OCI-LY7 (cell line): Measurements from ENCODE around the gene RPS3. TPM values are rescaled to one million over a fixed set of nuclear protein-coding genes. Genes with fewer than 3 reads are reported as not detected.

ENCODE experiments used
- BruUV-seq: library from RNA; stranded (reverse); fragments of 400-500 nt; replicated peaks from 2 replicates; lab custom pipeline; 2021; lab: Mats Ljungman, UMichigan
- CTCF ChIA-PET: fragments of 300-600 bp; sonication (Branson Sonifier 250); formaldehyde crosslinking; loops from one replicate; lab custom pipeline; 2022; ENCODE audit warnings: antibody characterized with exemption; ENCODE audit not compliant: unreplicated experiment; lab: Charles Lee
- POLR2A ChIA-PET: fragments of 300-600 bp; sonication (Branson Sonifier 250); formaldehyde crosslinking; loops from one replicate; lab custom pipeline; 2022; ENCODE audit warnings: antibody characterized with exemption; lab: Charles Lee
- DNase-seq: peaks from one replicate; pipeline ENCODE4 v3.0.0-alpha.2; 2015; ENCODE audit warnings: low spot score
- H2AFZ ChIP-seq: fragments of 200-600 bp; sonication (generic), shearing (Covaris generic); 2 replicates; pipeline ENCODE4 v1.6.1; 2014; ENCODE audit warnings: mild to moderate bottlenecking, antibody characterized with exemption, low read length, moderate library complexity
- H3K27ac ChIP-seq: fragments of 200-600 bp; sonication (generic); 2 replicates; pipeline ENCODE4 v1.5.1; 2014; ENCODE audit warnings: mixed run types, low read depth, mild to moderate bottlenecking, moderate library complexity, low read length, inconsistent platforms; ENCODE audit not compliant: poor library complexity, severe bottlenecking
- H3K36me3 ChIP-seq: fragments of 200-600 bp; sonication (generic); 2 replicates; pipeline ENCODE4 v1.6.1; 2014; ENCODE audit warnings: mild to moderate bottlenecking, antibody characterized with exemption, low read length, moderate library complexity, mixed read lengths; ENCODE audit not compliant: insufficient read depth
- H3K4me1 ChIP-seq: fragments of 200-600 bp; sonication (generic); 2 replicates; pipeline ENCODE4 v1.5.1; 2014; ENCODE audit warnings: mild to moderate bottlenecking, low read length; ENCODE audit not compliant: insufficient read depth, poor library complexity, severe bottlenecking
- H3K4me2 ChIP-seq: fragments of 200-600 bp; sonication (generic); 2 replicates; pipeline ENCODE4 v1.6.1; 2014; ENCODE audit warnings: mild to moderate bottlenecking, low read length
- H3K4me3 ChIP-seq: fragments of 200-600 bp; sonication (generic); 2 replicates; pipeline ENCODE4 v1.5.1; 2014; ENCODE audit warnings: mild to moderate bottlenecking, low read depth, low read length; ENCODE audit not compliant: poor library complexity, severe bottlenecking
- H3K79me2 ChIP-seq: fragments of 200-600 bp; sonication (generic); 2 replicates; pipeline ENCODE4 v1.6.1; 2016; ENCODE audit warnings: low read depth, mild to moderate bottlenecking, low read length, moderate library complexity, mixed read lengths; ENCODE audit not compliant: insufficient read depth
- H3K9me2 ChIP-seq: fragments of 200-600 bp; sonication (generic); 2 replicates; pipeline ENCODE4 v1.6.1; 2016; ENCODE audit warnings: mild to moderate bottlenecking, low read length, mixed read lengths; ENCODE audit not compliant: insufficient read depth
- H3K9me3 ChIP-seq: fragments of 200-600 bp; sonication (generic); 2 replicates; pipeline ENCODE4 v1.6.1; 2014; ENCODE audit warnings: mild to moderate bottlenecking, mixed run types, low read length, mixed read lengths
- H4K20me1 ChIP-seq: fragments of 200-600 bp; sonication (generic); 2 replicates; pipeline ENCODE4 v1.6.1; 2014; ENCODE audit warnings: mild to moderate bottlenecking, antibody characterized with exemption, low read length, moderate library complexity, mixed read lengths; ENCODE audit not compliant: insufficient read depth
- CTCF ChIP-seq: fragments of 200-600 bp; sonication (generic); conservative IDR thresholded peaks from 2 replicates; pipeline ENCODE4 v1.5.1; 2014; ENCODE audit warnings: mild to moderate bottlenecking, antibody characterized with exemption, low read length, moderate library complexity, mixed read lengths
- EZH2phosphoT487 ChIP-seq: fragments of 200-600 bp; sonication (generic); IDR thresholded peaks from 2 replicates; pipeline ENCODE4 v1.6.1; 2018; ENCODE audit warnings: low read depth, borderline replicate concordance, mild to moderate bottlenecking, mixed run types, antibody characterized with exemption, low read length, moderate library complexity, mixed read lengths
- intact Hi-C: fragments of 100-400 bp; cut with micrococcal nuclease; formaldehyde crosslinking; loops from one replicate; pipeline ENCODE4 v1.10.0; 2022; ENCODE audit not compliant: unreplicated experiment
- total RNA-seq, 2 experiments: library from RNA; depleted of rRNA in 1 of 2; stranded (reverse); fragments of >200 nt in 1 of 2; shearing (Covaris generic) in 1 of 2; gene quantifications; 2 replicates each; pipeline ENCODE4 v1.2.3, GENCODE V29; 2014 to 2022

Gene RPS3
- total RNA-seq, 2 experiments from 2014 or later: 3,268 to 4,392 TPM

- DNase-seq: no peak
- Histone ChIP-seq H3K4me3 (no peak overlapping the region), H3K9me3 (no peaks in the 10 kb centered on the region), H3K4me1 (no peaks in the 10 kb centered on the region), H3K27ac (no peak overlapping the region), H3K36me3 (no peaks in the 10 kb centered on the region), H3K79me2 (no peaks in the 10 kb centered on the region), H3K9me2 (no peaks in the 10 kb centered on the region), H4K20me1 (no peaks in the 10 kb centered on the region), H3K4me2 (no peak overlapping the region), H2AFZ (no peak overlapping the region)
- BruUV-seq: no TSS peak
- TF ChIP-seq EZH2phosphoT487: no peak
- no peak for TF ChIP-seq CTCF
- CTCF ChIA-PET: no interaction called here
- POLR2A ChIA-PET: no interaction called here
- intact Hi-C loops: no loop called here
Measured at GRCh38 chr11:75369560-75370255, 29.6 kb upstream of the RPS3 start.

- H3K79me2 ChIP-seq: no peaks in the 10 kb centered on the region
- no peaks in the 10 kb centered on the region for H3K9me3 ChIP-seq
- BruUV-seq: no TSS peak
- no peaks in the 10 kb centered on the region for H3K36me3 ChIP-seq
- H3K4me3 ChIP-seq: no peak overlapping the region
- ChIA-PET CTCF (no interaction called here), POLR2A (no interaction called here)
- no peaks in the 10 kb centered on the region for H3K4me1 ChIP-seq
- no peak overlapping the region for H3K4me2 ChIP-seq
- H2AFZ ChIP-seq: no peak overlapping the region
- H3K27ac ChIP-seq: no peak overlapping the region
- no peak for DNase-seq
- TF ChIP-seq CTCF (no peak), EZH2phosphoT487 (no peak)
- intact Hi-C loops: no loop called here
- no peaks in the 10 kb centered on the region for H4K20me1 ChIP-seq
- no peaks in the 10 kb centered on the region for H3K9me2 ChIP-seq
Measured at GRCh38 chr11:75371949-75372876, 27.1 kb upstream of the RPS3 start.

GRCh38 chr11:75373201-75373600, 26.1 kb upstream of the RPS3 start:
- Histone ChIP-seq H3K4me3 (no peak overlapping the region), H2AFZ (no peak overlapping the region), H3K4me1 (no peaks in the 10 kb centered on the region), H3K9me3 (no peaks in the 10 kb centered on the region), H3K9me2 (no peaks in the 10 kb centered on the region), H3K36me3 (no peaks in the 10 kb centered on the region), H3K4me2 (no peak overlapping the region), H3K79me2 (no peaks in the 10 kb centered on the region), H4K20me1 (no peaks in the 10 kb centered on the region), H3K27ac (no peak overlapping the region)
- no peak for TF ChIP-seq EZH2phosphoT487
- TF ChIP-seq CTCF: no peak
- intact Hi-C loops: no loop called here
- ChIA-PET CTCF (no interaction called here), POLR2A (interaction anchor here (0.7 kb wide), 1 partner anchor 313 kb away, joined by 3 read pairs; no protein-coding TSS in a partner anchor)
- no TSS peak for BruUV-seq
- no peak for DNase-seq
